WTC11 (cell line): ENCODE measurements around the gene ZNF165.

Experiments used
- AR ChIP-seq: fragments of 250-450 bp; sonication (Bioruptor Pico); IDR thresholded peaks from 2 replicates; pipeline ENCODE4 v1.9.0; 2021; ENCODE audit warnings: mild to moderate bottlenecking
- CREB1 ChIP-seq: sonication (generic); formaldehyde crosslinking; IDR thresholded peaks from 2 replicates; pipeline ENCODE4 v1.8.0; 2023; ENCODE audit warnings: mild to moderate bottlenecking, missing genetic modification reagents
- CTCF ChIP-seq: fragments of 200-600 bp; IDR thresholded peaks from 2 replicates; pipeline ENCODE4 v1.8.0; 2022; ENCODE audit warnings: antibody characterized with exemption
- FOXJ3 ChIP-seq: sonication (generic); formaldehyde crosslinking; IDR thresholded peaks from 2 replicates; pipeline ENCODE4 v1.9.0; 2021; ENCODE audit warnings: missing genetic modification reagents, mild to moderate bottlenecking, borderline replicate concordance
- FOXP4 ChIP-seq: sonication (generic); formaldehyde crosslinking; IDR thresholded peaks from 2 replicates; pipeline ENCODE4 v1.8.0; 2022; ENCODE audit warnings: mild to moderate bottlenecking, missing genetic modification reagents
- MLX ChIP-seq: sonication (generic); formaldehyde crosslinking; IDR thresholded peaks from 2 replicates; pipeline ENCODE4 v1.8.1; 2023; ENCODE audit warnings: mild to moderate bottlenecking, missing genetic modification reagents, moderate library complexity
- OVOL2 ChIP-seq: fragments of 250-450 bp; sonication (Bioruptor Pico); IDR thresholded peaks from 2 replicates; pipeline ENCODE4 v1.9.0; 2021; ENCODE audit warnings: mild to moderate bottlenecking, borderline replicate concordance
- SP1 ChIP-seq: sonication (generic); formaldehyde crosslinking; conservative IDR thresholded peaks from 2 replicates; pipeline ENCODE4 v1.8.1; 2022; ENCODE audit warnings: missing genetic modification reagents
- ZNF232 ChIP-seq: sonication (generic); formaldehyde crosslinking; IDR thresholded peaks from 2 replicates; pipeline ENCODE4 v1.8.0; 2022; ENCODE audit warnings: mild to moderate bottlenecking, missing genetic modification reagents
- TF ChIP-seq, protein P1 (sequence below): sonication (generic); formaldehyde crosslinking; IDR thresholded peaks from 2 replicates; pipeline ENCODE4 v1.8.0; 2023; ENCODE audit warnings: missing genetic modification reagents, mild to moderate bottlenecking, borderline replicate concordance
- TF ChIP-seq, protein P2 (sequence below): sonication (generic); formaldehyde crosslinking; IDR thresholded peaks from 2 replicates; pipeline ENCODE4 v1.8.1; 2023; ENCODE audit warnings: mild to moderate bottlenecking, missing genetic modification reagents, moderate library complexity

GRCh38 chr6:28117386-28118050 is 37.1 kb downstream of the ZNF165 start:
- TF ChIP-seq CREB1 (CRISPR knock-in tag) (no peak), ZNF232 (CRISPR knock-in tag) (no peak), CTCF (no peak), SP1 (CRISPR knock-in tag) (no peak), AR (CRISPR knock-in tag) (no peak), FOXP4 (no peak), FOXJ3 (CRISPR knock-in tag) (no peak), MLX (CRISPR knock-in tag) (no peak), OVOL2 (no peak)
- TF ChIP-seq, protein P1, sequence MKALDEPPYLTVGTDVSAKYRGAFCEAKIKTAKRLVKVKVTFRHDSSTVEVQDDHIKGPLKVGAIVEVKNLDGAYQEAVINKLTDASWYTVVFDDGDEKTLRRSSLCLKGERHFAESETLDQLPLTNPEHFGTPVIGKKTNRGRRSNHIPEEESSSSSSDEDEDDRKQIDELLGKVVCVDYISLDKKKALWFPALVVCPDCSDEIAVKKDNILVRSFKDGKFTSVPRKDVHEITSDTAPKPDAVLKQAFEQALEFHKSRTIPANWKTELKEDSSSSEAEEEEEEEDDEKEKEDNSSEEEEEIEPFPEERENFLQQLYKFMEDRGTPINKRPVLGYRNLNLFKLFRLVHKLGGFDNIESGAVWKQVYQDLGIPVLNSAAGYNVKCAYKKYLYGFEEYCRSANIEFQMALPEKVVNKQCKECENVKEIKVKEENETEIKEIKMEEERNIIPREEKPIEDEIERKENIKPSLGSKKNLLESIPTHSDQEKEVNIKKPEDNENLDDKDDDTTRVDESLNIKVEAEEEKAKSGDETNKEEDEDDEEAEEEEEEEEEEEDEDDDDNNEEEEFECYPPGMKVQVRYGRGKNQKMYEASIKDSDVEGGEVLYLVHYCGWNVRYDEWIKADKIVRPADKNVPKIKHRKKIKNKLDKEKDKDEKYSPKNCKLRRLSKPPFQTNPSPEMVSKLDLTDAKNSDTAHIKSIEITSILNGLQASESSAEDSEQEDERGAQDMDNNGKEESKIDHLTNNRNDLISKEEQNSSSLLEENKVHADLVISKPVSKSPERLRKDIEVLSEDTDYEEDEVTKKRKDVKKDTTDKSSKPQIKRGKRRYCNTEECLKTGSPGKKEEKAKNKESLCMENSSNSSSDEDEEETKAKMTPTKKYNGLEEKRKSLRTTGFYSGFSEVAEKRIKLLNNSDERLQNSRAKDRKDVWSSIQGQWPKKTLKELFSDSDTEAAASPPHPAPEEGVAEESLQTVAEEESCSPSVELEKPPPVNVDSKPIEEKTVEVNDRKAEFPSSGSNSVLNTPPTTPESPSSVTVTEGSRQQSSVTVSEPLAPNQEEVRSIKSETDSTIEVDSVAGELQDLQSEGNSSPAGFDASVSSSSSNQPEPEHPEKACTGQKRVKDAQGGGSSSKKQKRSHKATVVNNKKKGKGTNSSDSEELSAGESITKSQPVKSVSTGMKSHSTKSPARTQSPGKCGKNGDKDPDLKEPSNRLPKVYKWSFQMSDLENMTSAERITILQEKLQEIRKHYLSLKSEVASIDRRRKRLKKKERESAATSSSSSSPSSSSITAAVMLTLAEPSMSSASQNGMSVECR: no peak
- TF ChIP-seq, protein P2, sequence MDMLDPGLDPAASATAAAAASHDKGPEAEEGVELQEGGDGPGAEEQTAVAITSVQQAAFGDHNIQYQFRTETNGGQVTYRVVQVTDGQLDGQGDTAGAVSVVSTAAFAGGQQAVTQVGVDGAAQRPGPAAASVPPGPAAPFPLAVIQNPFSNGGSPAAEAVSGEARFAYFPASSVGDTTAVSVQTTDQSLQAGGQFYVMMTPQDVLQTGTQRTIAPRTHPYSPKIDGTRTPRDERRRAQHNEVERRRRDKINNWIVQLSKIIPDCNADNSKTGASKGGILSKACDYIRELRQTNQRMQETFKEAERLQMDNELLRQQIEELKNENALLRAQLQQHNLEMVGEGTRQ (CRISPR knock-in tag): no peak
